H1 (cell line): ENCODE data around the gene SMC6. TPM values are rescaled to one million over a fixed set of nuclear protein-coding genes. Genes with fewer than 3 reads are reported as not detected.
A peak's percentile ranks its signal among the peaks of the same experiment; 100 is the strongest.

ENCODE experiments used
- BACH1 ChIP-seq: IDR thresholded peaks from 2 replicates; pipeline ENCODE4 v1.6.1; 2012; ENCODE audit warnings: low read length, improper control_type of control experiment
- BCL11A ChIP-seq, 2 experiments: IDR thresholded peaks; one replicate each; pipeline ENCODE4 v1.6.1; 2011; ENCODE audit warnings: low read depth in 2 of 2, low read length in 2 of 2, mild to moderate bottlenecking in 2 of 2
- CHD1 ChIP-seq: IDR thresholded peaks from 2 replicates; pipeline ENCODE4 v1.6.1; 2012; ENCODE audit warnings: low read depth, low read length, improper control_type of control experiment
- CREB1 ChIP-seq: IDR thresholded peaks from 2 replicates; pipeline ENCODE4 v1.6.1; 2012; ENCODE audit warnings: inconsistent platforms
- JUN ChIP-seq: IDR thresholded peaks from 2 replicates; pipeline ENCODE4 v1.6.1; 2011; ENCODE audit warnings: low read depth, mild to moderate bottlenecking, improper control_type of control experiment, low read length
- KDM5A ChIP-seq: fragments of 200-600 bp; IDR thresholded peaks from 2 replicates; pipeline ENCODE4 v1.7.1; 2012; ENCODE audit warnings: mild to moderate bottlenecking, low read length, inconsistent platforms, mixed read lengths
- RAD21 ChIP-seq, 2 experiments: IDR thresholded peaks in 1 of 2; conservative IDR thresholded peaks in 1 of 2; 2 replicates each; pipeline ENCODE4 v1.6.1; 2011; ENCODE audit warnings: low read depth in 2 of 2, low read length in 2 of 2, improper control_type of control experiment in 1 of 2, inconsistent platforms in 1 of 2, mild to moderate bottlenecking in 1 of 2, moderate library complexity in 1 of 2
- RBBP5 ChIP-seq: IDR thresholded peaks from 2 replicates; pipeline ENCODE4 v1.7.1; 2012; ENCODE audit warnings: low read depth, mild to moderate bottlenecking, inconsistent platforms, low read length, moderate library complexity, borderline replicate concordance
- SUZ12 ChIP-seq: fragments of 200-600 bp; sonication (generic); IDR thresholded peaks from 2 replicates; pipeline ENCODE4 v1.6.1; 2012; ENCODE audit warnings: mild to moderate bottlenecking, inconsistent platforms, low read length, moderate library complexity, mixed read lengths
- TBP ChIP-seq: IDR thresholded peaks from 2 replicates; pipeline ENCODE4 v1.6.1; 2011; ENCODE audit warnings: low read depth, low read length, improper control_type of control experiment
- polyA plus RNA-seq, 7 experiments: library from polyadenylated mRNA; depleted of rRNA in 3 of 7; stranded (reverse) in 5 of 7; unstranded in 2 of 7; fragments of >200 nt in 5 of 7; fragments of 200-250 nt in 2 of 7; gene quantifications; 1 replicate in 5 of 7; 2 replicates in 1 of 7; 4 replicates in 1 of 7; pipeline versions ENCODE4 v1.2.1 to v1.2.3, GENCODE V29; 2011 to 2013; ENCODE audit warnings: missing spikeins in 2 of 7, mixed read lengths in 2 of 7
- total RNA-seq: library from RNA; stranded (reverse); fragmentation: NEBNext Ultra II Directional; extraction: Animal tissue kit (Norgen Biotek cat#: 25700); gene quantifications from 2 replicates; pipeline ENCODE4 v1.2.1, GENCODE V29; 2021
- TF ChIP-seq, protein P1 (sequence below): IDR thresholded peaks from 2 replicates; pipeline ENCODE4 v1.6.1; 2012; ENCODE audit warnings: low read length, inconsistent platforms

SMC6 gene
- total and polyA plus RNA-seq, 2 of the 8 experiments (the other 6 are each of a cell fraction or from before 2014, with no cell fraction given) = 9.7 to 49.5 TPM

DNA sequence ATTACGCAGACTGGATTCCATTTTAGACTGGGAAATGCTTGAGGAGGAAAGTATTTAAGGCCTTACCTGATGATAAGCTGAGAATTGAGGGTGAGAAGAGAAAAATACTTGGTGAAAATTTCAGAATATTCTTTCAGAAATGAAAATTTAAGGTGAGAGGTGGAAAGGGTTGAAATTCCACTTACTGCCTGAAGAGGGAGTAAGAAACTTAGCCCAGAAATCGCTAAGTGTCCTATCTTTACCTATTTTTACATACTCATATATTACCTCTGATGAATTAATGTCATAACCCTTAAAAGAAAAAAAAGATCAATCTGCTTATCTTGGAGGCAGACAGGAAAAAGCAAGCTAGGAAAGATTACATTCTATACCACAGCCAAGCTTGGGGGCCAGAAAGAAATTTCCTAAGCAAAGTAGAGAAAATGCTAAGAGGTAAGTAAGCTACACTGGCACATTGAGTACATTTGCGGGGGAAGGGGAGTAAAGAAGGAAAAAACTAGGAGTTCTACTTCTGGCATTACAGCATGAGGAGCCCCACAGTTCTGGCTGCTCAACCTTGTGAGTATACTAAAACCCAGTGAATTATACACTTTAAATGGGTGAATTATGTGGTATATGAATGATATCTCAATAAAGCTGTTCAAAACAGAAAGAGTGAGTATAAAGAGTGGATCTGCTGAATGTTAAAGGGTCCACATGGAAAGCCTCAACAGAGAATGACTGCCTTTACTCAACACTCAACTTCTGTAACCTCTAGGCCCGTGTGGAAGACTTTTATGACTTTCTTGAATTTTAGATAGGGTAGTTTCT lies 33.8 kb downstream of the SMC6 start (continued):
- TF ChIP-seq, protein P1, sequence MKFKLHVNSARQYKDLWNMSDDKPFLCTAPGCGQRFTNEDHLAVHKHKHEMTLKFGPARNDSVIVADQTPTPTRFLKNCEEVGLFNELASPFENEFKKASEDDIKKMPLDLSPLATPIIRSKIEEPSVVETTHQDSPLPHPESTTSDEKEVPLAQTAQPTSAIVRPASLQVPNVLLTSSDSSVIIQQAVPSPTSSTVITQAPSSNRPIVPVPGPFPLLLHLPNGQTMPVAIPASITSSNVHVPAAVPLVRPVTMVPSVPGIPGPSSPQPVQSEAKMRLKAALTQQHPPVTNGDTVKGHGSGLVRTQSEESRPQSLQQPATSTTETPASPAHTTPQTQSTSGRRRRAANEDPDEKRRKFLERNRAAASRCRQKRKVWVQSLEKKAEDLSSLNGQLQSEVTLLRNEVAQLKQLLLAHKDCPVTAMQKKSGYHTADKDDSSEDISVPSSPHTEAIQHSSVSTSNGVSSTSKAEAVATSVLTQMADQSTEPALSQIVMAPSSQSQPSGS = no peak
- TF ChIP-seq TBP = no peak
- TF ChIP-seq BACH1 = no peak
- TF ChIP-seq RAD21 (IDR thresholded peaks at IDR 0.05 in 1 of 2, conservative IDR thresholded peaks at IDR 0.05 in 1 of 2; ENCODE audit: low read depth in 2 of 2, low read length in 2 of 2) = peak; percentile 44 to 50
- TF ChIP-seq KDM5A = no peak
- no peak for TF ChIP-seq BCL11A (IDR thresholded peaks at IDR 0.05; ENCODE audit: low read depth in 2 of 2, low read length in 2 of 2)
- TF ChIP-seq CHD1 = no peak
- no peak for TF ChIP-seq SUZ12
- no peak for TF ChIP-seq JUN
- no peak for TF ChIP-seq CREB1
- no peak for TF ChIP-seq RBBP5
